Neural cell (in vitro differentiated cells): Measurements from ENCODE around the gene ZNF222.

Experiments
- CTCF ChIP-seq: fragments of 450-650 bp; IDR thresholded peaks from 2 replicates; pipeline ENCODE4 v1.5.1; 2014; ENCODE audit warnings: antibody characterized with exemption, mild to moderate bottlenecking, moderate library complexity; ENCODE audit not compliant: poor library complexity, severe bottlenecking
- POLR2AphosphoS5 ChIP-seq: IDR thresholded peaks from 2 replicates; pipeline ENCODE4 v1.6.1; 2012

GRCh38 chr19:44061038-44061437, 35.9 kb downstream of the ZNF222 start:
- TF ChIP-seq CTCF (no peak), POLR2AphosphoS5 (no peak)
